ENCODE data around the gene HOOK1.
"Not testable (repeated sequence)": the region's sequence is repeated elsewhere in the genome, so short reads cannot be mapped to it uniquely, and the experiment has no call there.

Gene HOOK1

DNA sequence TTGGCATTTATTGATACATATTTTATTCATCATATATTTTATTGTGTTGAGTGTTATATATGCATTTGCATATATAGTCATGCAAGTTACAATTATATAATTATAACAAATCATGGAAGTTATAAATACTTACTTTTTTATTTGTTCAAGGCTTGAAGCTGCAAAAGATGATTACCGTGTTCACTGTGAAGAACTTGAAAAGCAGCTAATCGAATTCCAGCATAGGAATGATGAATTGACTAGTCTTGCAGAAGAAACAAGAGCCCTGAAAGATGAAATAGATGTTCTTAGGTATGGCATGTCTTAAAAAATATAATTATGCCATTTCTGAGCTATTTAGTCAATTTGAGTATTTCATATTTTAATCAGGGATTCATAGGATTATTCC lies 32.1 kb downstream of the HOOK1 start:
- no peaks in the 10 kb centered on the region for H3K9me3 Mint-ChIP-seq
- no peak for DNase-seq
- peaks cover 65% of the 10 kb centered on the region for H3K36me3 Mint-ChIP-seq (ENCODE audit: low read depth)
- H3K4me3 Mint-ChIP-seq, result no peak overlapping the region
- no peaks in the 10 kb centered on the region for H3K4me1 Mint-ChIP-seq (ENCODE audit: low read depth)
- H3K27ac Mint-ChIP-seq, result no peak overlapping the region
- H3K27me3 Mint-ChIP-seq, result no peaks in the 10 kb centered on the region

DNA sequence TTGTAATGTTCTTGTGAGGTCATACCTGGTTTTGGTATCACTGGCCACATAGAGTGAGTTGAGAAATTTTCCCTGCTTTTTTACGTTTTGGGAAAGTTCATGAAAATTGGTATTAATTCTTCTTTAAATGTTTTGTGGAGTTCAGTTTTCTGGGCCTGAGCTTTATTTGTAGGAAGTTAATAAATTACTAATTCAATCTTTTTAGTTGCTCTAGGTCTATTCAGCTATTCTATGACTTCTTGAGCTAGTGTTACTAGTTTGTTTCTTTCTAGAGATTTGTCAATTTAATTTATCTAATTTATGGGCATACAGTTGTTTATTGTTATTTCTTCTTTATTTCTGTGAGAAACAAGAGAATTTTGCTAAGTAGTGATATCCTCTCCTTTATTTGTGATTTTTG lies 37.4 kb downstream of the HOOK1 start:
- H3K36me3 Mint-ChIP-seq (ENCODE audit: low read depth), result peaks cover 47% of the 10 kb centered on the region
- no peak for DNase-seq
- peaks cover 3% of the 10 kb centered on the region for H3K9me3 Mint-ChIP-seq
- H3K4me3 Mint-ChIP-seq, result no peak overlapping the region
- H3K27me3 Mint-ChIP-seq, result no peaks in the 10 kb centered on the region
- H3K27ac Mint-ChIP-seq, result no peak overlapping the region
- no peaks in the 10 kb centered on the region for H3K4me1 Mint-ChIP-seq (ENCODE audit: low read depth)

DNA sequence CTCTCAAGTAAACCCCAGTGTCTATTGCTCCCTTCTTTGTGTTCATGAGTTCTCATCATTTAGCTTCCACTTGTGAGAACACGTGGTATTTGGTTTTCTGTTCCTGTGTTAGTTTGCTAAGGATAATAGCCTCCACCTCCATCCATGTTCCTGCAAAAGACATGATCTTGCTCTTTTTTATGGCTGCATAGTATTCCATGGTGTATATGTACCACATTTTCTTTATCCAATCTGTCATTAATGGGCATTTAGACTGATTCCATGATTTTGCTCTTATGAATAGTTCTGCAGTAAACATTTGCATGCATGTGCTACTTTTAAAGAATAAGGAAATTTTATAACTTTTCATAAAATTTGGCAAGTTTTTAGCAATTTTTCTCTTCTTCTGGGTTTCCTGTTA lies 40.5 kb downstream of the HOOK1 start:
- not testable (repeated sequence) for H3K9me3 Mint-ChIP-seq, H3K4me3 Mint-ChIP-seq, H3K27me3 Mint-ChIP-seq

DNA sequence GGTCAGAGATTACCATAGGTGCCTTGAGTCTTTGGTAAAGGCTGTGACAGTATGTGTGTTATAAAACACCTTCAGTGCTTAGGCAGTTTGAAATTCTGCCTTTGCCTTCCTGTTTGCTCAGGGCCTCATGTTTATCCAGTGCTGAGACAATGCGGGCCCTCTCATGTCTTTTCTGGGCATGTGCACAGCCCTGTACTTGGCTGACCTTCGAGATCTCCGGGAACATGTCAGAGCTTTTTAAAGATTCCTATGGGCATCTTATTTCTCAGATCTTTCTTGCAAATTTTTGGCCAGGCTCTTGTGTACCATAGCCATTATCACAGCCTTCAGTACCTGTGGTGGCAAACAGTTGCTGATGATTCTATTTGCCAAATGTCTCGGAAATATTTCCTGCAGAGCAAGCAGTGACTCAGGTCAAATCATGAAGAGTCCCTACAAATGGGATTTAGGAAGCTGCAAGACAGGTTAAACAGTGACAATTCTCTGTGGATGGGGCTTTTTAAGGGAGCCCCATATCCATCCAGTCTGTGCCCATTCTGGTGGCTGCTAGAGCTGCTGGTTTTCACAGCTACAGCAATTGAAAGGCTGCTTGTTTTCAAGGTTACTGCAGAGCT lies 42.1 kb downstream of the HOOK1 start:
- Mint-ChIP-seq H3K4me3 (no peak overlapping the region), H3K36me3 (ENCODE audit: low read depth) (peaks cover 39% of the 10 kb centered on the region), H3K9me3 (peaks cover 3% of the 10 kb centered on the region), H3K27me3 (no peaks in the 10 kb centered on the region), H3K4me1 (ENCODE audit: low read depth) (no peaks in the 10 kb centered on the region), H3K27ac (no peak overlapping the region)
- DNase-seq, result no peak

More for the DNA sequence above, 40.5 kb downstream of the HOOK1 start:
- H3K4me1 Mint-ChIP-seq (ENCODE audit: low read depth); H3K27ac Mint-ChIP-seq; DNase-seq: not testable (repeated sequence)
- H3K36me3 Mint-ChIP-seq (ENCODE audit: low read depth), result peaks cover 35% of the 10 kb centered on the region

DNA sequence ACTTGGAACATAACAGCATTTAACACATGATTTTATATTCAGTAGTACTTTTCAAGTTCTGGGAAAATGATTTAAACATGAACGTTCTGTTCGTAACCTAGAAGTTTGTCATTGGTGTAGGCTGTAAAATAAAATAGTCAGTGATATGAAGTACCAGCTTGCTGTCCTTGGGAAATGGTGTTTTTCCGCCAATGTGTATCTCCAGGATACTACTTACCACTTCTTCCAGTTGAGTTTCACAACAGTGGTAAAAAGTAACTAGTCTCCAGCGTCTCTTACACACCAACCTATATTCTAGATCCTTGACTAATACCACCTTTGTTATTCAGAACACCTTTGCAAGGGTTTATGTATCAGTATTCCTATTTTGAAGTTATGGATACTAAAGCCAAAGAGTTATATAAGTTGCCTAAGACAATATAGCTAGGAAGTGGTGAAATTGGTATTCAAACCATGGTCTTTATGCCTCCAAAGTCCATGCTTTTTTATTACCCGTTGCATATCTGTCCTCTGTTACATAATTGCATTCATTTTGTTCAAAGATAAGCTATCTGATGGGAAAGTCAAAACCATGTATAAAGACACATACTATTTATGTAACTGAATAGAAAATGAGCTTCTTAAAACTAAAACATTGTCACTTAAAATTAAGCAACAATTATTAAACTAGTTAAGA lies 43.1 kb downstream of the HOOK1 start:
- Mint-ChIP-seq H3K4me3 (no peak overlapping the region), H3K27me3 (no peaks in the 10 kb centered on the region), H3K36me3 (ENCODE audit: low read depth) (peaks cover 44% of the 10 kb centered on the region), H3K27ac (no peak overlapping the region), H3K4me1 (ENCODE audit: low read depth) (no peaks in the 10 kb centered on the region), H3K9me3 (peaks cover 3% of the 10 kb centered on the region)
- no peak for DNase-seq

DNA sequence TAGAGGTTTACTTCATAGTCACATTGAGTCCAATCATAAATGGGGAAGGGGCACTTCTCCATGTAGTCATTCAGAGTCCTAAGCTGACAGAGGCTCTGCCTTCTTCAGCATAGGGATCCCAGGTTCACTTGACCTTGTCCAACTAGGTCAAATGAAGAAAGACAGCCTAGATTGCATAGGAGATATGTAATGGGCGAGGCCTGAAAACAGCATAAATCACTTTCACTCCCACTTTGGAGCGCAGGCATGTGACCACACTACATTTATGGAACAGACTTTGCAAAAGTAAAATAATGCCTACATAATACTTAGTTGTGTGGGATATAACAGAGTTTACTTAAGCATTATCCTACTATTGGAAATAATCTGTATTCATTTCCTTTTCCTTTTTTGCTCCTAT lies 51.7 kb downstream of the HOOK1 start:
- no peaks in the 10 kb centered on the region for H3K27me3 Mint-ChIP-seq
- H3K27ac Mint-ChIP-seq, result no peak overlapping the region
- DNase-seq, result no peak
- H3K9me3 Mint-ChIP-seq, result no peaks in the 10 kb centered on the region
- H3K4me3 Mint-ChIP-seq, result no peak overlapping the region
- H3K36me3 Mint-ChIP-seq (ENCODE audit: low read depth), result peaks cover 64% of the 10 kb centered on the region
- H3K4me1 Mint-ChIP-seq (ENCODE audit: low read depth), result no peaks in the 10 kb centered on the region

DNA sequence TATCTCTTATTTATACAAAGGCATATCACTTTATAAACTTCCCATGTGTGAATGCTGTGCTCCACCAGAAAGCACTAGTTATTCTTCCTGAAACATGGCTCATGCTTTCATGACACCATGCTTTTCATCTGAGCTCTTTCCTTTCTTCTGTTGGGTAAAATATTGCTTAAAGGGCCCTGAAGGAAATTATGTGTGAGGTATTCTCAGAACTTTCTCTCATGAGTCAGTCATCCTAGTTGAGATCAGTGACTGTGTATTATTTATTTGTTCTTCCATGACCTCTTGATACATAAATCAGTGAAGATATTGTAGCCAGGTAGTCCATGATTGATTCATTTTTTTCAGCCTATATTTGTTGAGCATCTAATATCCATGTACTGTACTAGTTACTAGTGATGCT lies 57.0 kb downstream of the HOOK1 start:
- Mint-ChIP-seq H3K27me3 (no peaks in the 10 kb centered on the region), H3K4me3 (no peak overlapping the region), H3K9me3 (no peaks in the 10 kb centered on the region), H3K4me1 (ENCODE audit: low read depth) (no peaks in the 10 kb centered on the region), H3K27ac (no peak overlapping the region), H3K36me3 (ENCODE audit: low read depth) (peaks cover 79% of the 10 kb centered on the region)
- no peak for DNase-seq

DNA sequence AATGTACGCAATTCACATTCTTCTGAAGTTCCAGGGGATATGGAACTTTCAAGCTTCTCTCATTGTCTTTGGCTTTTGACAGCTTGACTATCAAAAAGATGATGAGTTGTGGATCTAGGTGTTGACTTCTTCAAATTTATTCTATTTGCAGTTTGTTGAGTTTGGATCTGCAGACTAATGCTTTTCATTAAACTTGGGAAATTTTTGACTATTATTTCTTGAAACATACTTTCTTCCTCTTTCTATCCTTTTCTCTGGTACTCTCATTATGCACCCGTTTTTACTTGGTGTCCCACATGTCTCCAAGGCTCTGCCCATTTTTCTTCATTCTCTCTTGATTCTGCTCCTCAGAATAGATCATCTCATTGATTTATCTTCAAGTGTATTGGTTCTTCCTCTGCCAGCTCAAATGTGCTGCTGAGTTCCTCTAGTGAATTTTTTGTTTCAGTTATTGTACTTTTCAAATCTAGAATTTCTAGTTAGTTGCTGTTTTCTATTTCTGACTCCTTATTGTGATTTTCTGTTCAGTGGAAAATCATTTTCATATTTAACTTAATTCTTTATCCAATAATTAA lies 62.4 kb downstream of the HOOK1 start:
- no peak for DNase-seq
- Mint-ChIP-seq H3K4me3 (no peak overlapping the region), H3K4me1 (ENCODE audit: low read depth) (no peaks in the 10 kb centered on the region), H3K27me3 (no peaks in the 10 kb centered on the region), H3K9me3 (peaks cover 4% of the 10 kb centered on the region), H3K36me3 (ENCODE audit: low read depth) (peaks cover 43% of the 10 kb centered on the region), H3K27ac (no peak overlapping the region)

DNA sequence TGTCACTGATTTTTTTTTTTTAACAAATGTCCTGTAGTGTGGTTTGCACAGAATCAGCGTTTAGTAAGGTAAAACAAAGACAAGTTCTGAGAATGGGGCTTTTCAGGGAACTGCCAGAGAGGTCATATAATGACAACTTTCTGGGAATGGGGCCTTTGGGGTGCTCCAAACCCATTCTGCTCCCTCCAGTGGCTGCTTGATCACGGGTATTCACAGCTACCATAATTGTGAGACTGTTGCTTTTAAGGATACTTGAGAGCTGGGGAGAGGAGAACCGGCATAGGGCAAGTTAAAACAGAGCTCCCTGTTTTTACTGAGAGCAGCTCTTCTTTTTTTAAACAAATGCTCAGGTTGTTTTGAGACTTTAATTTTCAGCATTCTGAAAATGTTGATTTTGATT lies 63.6 kb downstream of the HOOK1 start:
- no peak overlapping the region for H3K4me3 Mint-ChIP-seq
- no peaks in the 10 kb centered on the region for H3K27me3 Mint-ChIP-seq
- no peaks in the 10 kb centered on the region for H3K4me1 Mint-ChIP-seq (ENCODE audit: low read depth)
- DNase-seq, result no peak
- no peak overlapping the region for H3K27ac Mint-ChIP-seq
- peaks cover 34% of the 10 kb centered on the region for H3K36me3 Mint-ChIP-seq (ENCODE audit: low read depth)
- peaks cover 6% of the 10 kb centered on the region for H3K9me3 Mint-ChIP-seq

DNA sequence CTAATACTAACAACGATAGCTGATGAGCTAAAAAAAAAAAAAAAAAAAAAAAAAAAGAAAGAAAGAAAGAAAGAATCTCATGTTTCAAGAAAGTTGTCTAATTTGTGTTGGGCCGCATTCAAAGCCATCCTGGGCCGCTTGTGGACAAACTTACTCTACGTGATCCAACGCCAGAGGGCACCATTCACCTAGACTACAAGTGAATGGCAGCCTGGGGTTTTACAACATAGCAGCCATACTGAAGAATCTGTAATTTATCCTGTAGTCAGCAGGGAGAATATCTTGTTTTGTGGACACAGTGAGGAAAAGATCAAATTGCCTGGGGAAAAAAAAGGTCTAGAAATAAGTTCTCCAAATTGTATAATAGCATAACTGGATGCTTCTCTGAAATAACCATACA lies 64.8 kb downstream of the HOOK1 start:
- Mint-ChIP-seq H3K4me3 (no peak overlapping the region), H3K4me1 (ENCODE audit: low read depth) (no peaks in the 10 kb centered on the region)

DNA sequence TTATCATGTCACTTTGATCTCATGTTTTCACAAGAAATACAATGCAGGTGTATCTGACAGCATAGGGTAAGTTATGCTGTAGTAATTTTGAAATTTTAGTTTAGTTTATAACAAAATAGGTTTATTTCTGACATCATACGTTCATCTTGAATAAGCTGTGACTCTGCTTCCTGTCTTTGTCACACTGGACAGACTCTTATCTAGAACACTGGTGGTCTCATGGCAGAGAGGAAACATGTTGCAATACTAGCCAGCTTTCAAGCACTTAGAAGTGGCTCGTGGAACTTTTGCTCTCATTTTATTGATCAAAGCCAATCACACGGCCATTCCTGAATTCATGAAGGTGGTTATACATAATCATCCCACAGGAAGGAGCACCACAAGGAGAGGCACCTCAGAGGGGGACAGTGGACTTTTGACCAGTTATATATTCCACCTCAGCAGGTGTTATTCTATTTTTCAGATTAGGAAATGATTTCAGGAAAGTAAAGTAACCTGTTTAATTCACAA lies 65.3 kb downstream of the HOOK1 start:
- Mint-ChIP-seq H3K4me1 (ENCODE audit: low read depth) (no peaks in the 10 kb centered on the region), H3K4me3 (no peak overlapping the region), H3K27ac (no peak overlapping the region), H3K27me3 (no peaks in the 10 kb centered on the region), H3K36me3 (ENCODE audit: low read depth) (peaks cover 22% of the 10 kb centered on the region), H3K9me3 (peaks cover 6% of the 10 kb centered on the region)
- no peak for DNase-seq

More for the DNA sequence above, 64.8 kb downstream of the HOOK1 start:
- DNase-seq, result peak; percentile 36
- H3K9me3 Mint-ChIP-seq, result peaks cover 6% of the 10 kb centered on the region
- peaks cover 26% of the 10 kb centered on the region for H3K36me3 Mint-ChIP-seq (ENCODE audit: low read depth)
- H3K27me3 Mint-ChIP-seq, result no peaks in the 10 kb centered on the region
- H3K27ac Mint-ChIP-seq, result no peak overlapping the region

DNA sequence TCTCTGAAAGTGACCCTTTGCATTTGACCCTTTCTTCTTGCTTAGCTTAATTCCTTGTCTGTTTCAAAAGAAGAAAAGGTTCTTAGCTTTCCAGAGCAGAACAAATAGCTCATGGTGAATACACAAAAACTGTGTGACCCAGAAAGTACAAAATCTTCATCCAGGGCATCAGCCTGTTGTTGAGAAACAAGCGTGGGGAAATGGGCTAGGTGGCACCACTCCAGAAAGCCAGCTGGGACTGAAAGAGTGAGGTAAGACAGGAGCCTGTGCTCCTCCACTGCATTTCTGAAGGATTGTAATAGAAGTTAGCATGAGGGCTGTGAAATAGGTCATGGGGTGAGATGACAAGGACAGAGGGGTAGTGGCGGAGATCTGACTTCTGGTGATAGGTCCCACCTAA lies 66.0 kb downstream of the HOOK1 start:
- no peak overlapping the region for H3K4me3 Mint-ChIP-seq
- no peaks in the 10 kb centered on the region for H3K4me1 Mint-ChIP-seq (ENCODE audit: low read depth)
- H3K36me3 Mint-ChIP-seq (ENCODE audit: low read depth), result peaks cover 15% of the 10 kb centered on the region
- H3K9me3 Mint-ChIP-seq, result peaks cover 6% of the 10 kb centered on the region
- no peak overlapping the region for H3K27ac Mint-ChIP-seq
- H3K27me3 Mint-ChIP-seq, result no peaks in the 10 kb centered on the region
- DNase-seq, result no peak

DNA sequence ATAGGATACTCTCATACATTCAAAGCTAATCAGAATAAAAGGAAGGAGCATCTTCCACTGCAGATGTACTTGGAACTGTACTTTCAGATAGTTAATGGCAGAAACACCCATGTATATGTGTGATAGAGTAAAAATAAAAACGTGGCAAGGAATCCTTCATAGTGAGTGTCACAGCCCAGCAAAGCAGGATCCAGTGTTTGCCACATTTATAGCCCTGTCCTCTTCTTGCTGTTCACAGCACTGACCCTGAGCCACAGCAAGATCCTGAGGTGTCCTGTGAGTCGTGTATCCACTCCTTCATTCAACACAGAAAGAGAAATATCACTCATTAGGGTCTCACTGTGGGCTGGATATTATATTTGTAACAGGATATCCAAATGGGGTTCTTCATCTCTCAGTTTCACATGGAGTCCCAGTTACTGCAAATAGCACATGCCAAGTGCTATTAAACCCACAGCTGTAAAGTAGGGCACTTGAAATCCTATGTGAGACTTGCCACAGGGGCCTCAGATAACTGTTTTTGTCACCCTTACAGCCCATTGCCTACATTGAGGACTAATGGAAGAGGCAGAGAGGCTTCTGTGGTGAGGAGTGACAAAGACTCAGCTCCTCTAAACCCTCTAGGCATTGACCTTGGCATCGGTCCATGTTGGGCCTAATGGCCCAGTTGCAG lies 70.5 kb downstream of the HOOK1 start:
- DNase-seq, result no peak
- Mint-ChIP-seq H3K9me3 (peaks cover 17% of the 10 kb centered on the region), H3K4me3 (no peak overlapping the region), H3K4me1 (ENCODE audit: low read depth) (no peaks in the 10 kb centered on the region), H3K27me3 (no peaks in the 10 kb centered on the region), H3K36me3 (ENCODE audit: low read depth) (no peaks in the 10 kb centered on the region), H3K27ac (no peak overlapping the region)

DNA sequence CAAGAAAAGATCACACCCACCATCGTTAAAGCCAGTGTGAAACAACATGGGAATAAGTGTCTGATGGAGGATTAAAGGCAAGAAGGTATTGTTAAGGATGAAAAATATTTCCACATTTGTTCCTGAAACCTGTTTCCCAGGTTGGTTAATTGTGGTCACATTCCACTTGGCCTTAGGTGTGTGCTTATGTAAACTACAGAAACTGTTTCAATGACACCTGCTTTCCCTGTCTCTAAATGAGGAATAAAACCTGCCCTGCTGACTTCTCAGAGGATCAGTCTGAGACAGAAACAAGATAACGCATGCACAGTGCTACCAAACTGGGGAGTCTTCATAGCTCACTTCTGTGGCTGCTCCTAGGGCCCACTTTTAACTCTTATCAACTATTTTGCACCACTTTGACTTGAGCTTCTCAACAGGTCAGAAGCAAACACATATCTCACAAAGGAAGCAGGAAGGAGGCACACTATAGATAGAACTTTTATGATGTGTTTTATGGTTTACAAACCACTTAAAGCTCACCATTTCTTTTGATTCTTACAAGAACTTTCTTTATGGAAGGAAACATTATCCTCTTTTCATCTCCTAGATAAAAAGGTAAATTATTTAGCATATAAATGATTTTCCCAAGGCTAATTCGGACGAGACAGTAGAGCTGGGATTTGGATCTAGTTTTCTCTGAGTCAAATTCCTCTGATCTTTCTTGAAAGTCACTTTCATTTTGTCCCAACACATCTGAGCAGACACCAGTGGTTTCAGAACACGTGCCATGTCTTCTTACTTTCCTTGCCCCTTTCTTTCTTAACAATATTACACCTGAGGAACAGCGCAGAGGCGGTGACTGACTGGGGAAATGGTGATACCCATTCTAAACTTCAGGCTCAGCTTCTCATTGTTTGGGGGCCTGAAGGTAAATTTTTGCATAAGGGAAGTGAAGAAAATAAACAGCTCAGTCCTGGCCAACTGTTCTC lies 78.4 kb downstream of the HOOK1 start:
- no peak for DNase-seq
- H3K36me3 Mint-ChIP-seq (ENCODE audit: low read depth), result no peaks in the 10 kb centered on the region
- H3K27ac Mint-ChIP-seq, result peak overlapping the region; percentile 20
- H3K4me3 Mint-ChIP-seq, result no peak overlapping the region
- H3K4me1 Mint-ChIP-seq (ENCODE audit: low read depth), result peaks cover 16% of the 10 kb centered on the region
- H3K9me3 Mint-ChIP-seq, result peaks cover 15% of the 10 kb centered on the region
- H3K27me3 Mint-ChIP-seq, result no peaks in the 10 kb centered on the region

Measured in activated T-cell treated with anti-CD3 and anti-CD28 coated beads, Interleukin-2, amount 50 U/mL, for 24 hours (primary cell).